HepG2 (cell line): Measurements from ENCODE around the gene GADD45GIP1. TPM values are rescaled to one million over a fixed set of nuclear protein-coding genes. Genes with fewer than 3 reads are reported as not detected.

ENCODE experiments used
- BORCS8-MEF2B ChIP-seq: sonication (generic); formaldehyde crosslinking; IDR thresholded peaks from 2 replicates; pipeline ENCODE4 v1.8.0; 2022; ENCODE audit warnings: mild to moderate bottlenecking, missing genetic modification reagents
- CENPT ChIP-seq: sonication (generic); formaldehyde crosslinking; IDR thresholded peaks from 2 replicates; pipeline ENCODE4 v1.8.0; 2022; ENCODE audit warnings: low read depth, mild to moderate bottlenecking, moderate library complexity, missing genetic modification reagents
- DNMT3B ChIP-seq: conservative IDR thresholded peaks from 2 replicates; pipeline ENCODE4 v1.6.1; 2016; ENCODE audit warnings: missing biosample characterization, control low read depth
- FOXO1 ChIP-seq: sonication (generic); formaldehyde crosslinking; IDR thresholded peaks from 2 replicates; pipeline ENCODE4 v1.4.0; 2020; ENCODE audit warnings: missing genetic modification reagents
- GATAD1 ChIP-seq: IDR thresholded peaks from 2 replicates; pipeline ENCODE4 v1.6.1; 2016; ENCODE audit warnings: missing genetic modification reagents, missing compliant biosample characterization
- GPN1 ChIP-seq: sonication (generic); formaldehyde crosslinking; IDR thresholded peaks from 2 replicates; pipeline ENCODE4 v1.5.1; 2020; ENCODE audit warnings: missing genetic modification reagents, borderline replicate concordance
- GTF2F1 ChIP-seq: fragments of 150-350 bp; IDR thresholded peaks from 2 replicates; pipeline ENCODE4 v1.6.1; 2014; ENCODE audit warnings: low read length
- HMG20A ChIP-seq: IDR thresholded peaks from 2 replicates; pipeline ENCODE4 v1.6.1; 2016; ENCODE audit warnings: borderline replicate concordance
- IKZF1 ChIP-seq: fragments of 450-650 bp; IDR thresholded peaks from 2 replicates; pipeline ENCODE4 v1.7.1; 2016
- KMT2B ChIP-seq: IDR thresholded peaks from 2 replicates; pipeline ENCODE4 v1.6.1; 2016; ENCODE audit warnings: missing genetic modification reagents, missing compliant biosample characterization
- MAFG ChIP-seq: sonication (generic); formaldehyde crosslinking; IDR thresholded peaks from 2 replicates; pipeline ENCODE4 v1.5.1; 2020; ENCODE audit warnings: mild to moderate bottlenecking, missing genetic modification reagents
- MED1 ChIP-seq: sonication (generic); formaldehyde crosslinking; IDR thresholded peaks from 2 replicates; pipeline ENCODE4 v1.4.0; 2020; ENCODE audit warnings: missing genetic modification reagents
- SP4 ChIP-seq: sonication (generic); formaldehyde crosslinking; IDR thresholded peaks from 2 replicates; pipeline ENCODE4 v1.8.1; 2023; ENCODE audit warnings: mild to moderate bottlenecking, missing genetic modification reagents
- SRSF4 ChIP-seq: fragments of 200-400 bp; formaldehyde crosslinking; IDR thresholded peaks from one replicate; pipeline ENCODE4 v1.6.1; 2018; ENCODE audit warnings: mild to moderate bottlenecking, low read depth, low read length, moderate library complexity; ENCODE audit not compliant: poor library complexity, severe bottlenecking
- ZNF207 ChIP-seq: fragments of 450-650 bp; IDR thresholded peaks from 2 replicates; pipeline ENCODE4 v1.6.1; 2016; ENCODE audit warnings: antibody characterized with exemption, borderline replicate concordance
- ZNF510 ChIP-seq: sonication (generic); formaldehyde crosslinking; IDR thresholded peaks from 2 replicates; pipeline ENCODE4 v1.4.0; 2020; ENCODE audit warnings: low read depth, mild to moderate bottlenecking, missing genetic modification reagents
- ZNF564 ChIP-seq: sonication (generic); formaldehyde crosslinking; IDR thresholded peaks from 2 replicates; pipeline ENCODE4 v1.8.1; 2023; ENCODE audit warnings: mild to moderate bottlenecking, missing genetic modification reagents
- ZNF616 ChIP-seq: sonication (generic); formaldehyde crosslinking; IDR thresholded peaks from 2 replicates; pipeline ENCODE4 v1.5.0; 2020; ENCODE audit warnings: low read depth, mild to moderate bottlenecking, missing genetic modification reagents
- ZSCAN12 ChIP-seq: sonication (generic); formaldehyde crosslinking; IDR thresholded peaks from 2 replicates; pipeline ENCODE4 v1.9.0; 2021; ENCODE audit warnings: mild to moderate bottlenecking, missing genetic modification reagents
- polyA plus RNA-seq, 8 experiments: library from polyadenylated mRNA; depleted of rRNA in 3 of 8; stranded (reverse) in 7 of 8; unstranded in 1 of 8; fragments of >200 nt; fragmentation: Illumina TruSeq in 4 of 8; extraction: Trizol in 4 of 8; gene quantifications; 2 replicates each; pipeline versions ENCODE4 v1.2.1 to v1.2.3, GENCODE V29; 2011 to 2016; ENCODE audit warnings: low read depth in 4 of 8, missing spikeins in 1 of 8, mixed read lengths in 1 of 8; ENCODE audit not compliant: insufficient read depth in 1 of 8
- total RNA-seq, 5 experiments: library from RNA; depleted of rRNA; stranded (reverse); fragments of >200 nt; fragmentation: Illumina TruSeq; extraction: Trizol; gene quantifications; 2 replicates each; pipeline ENCODE4 v1.2.3, GENCODE V29; 2016; ENCODE audit warnings: low read depth in 1 of 5
- TF ChIP-seq, protein P1 (sequence below): sonication (generic); formaldehyde crosslinking; IDR thresholded peaks from 2 replicates; pipeline ENCODE4 v1.4.0; 2020; ENCODE audit warnings: missing genetic modification reagents
- TF ChIP-seq, protein P2 (sequence below): sonication (generic); formaldehyde crosslinking; IDR thresholded peaks from 2 replicates; pipeline ENCODE4 v1.4.0; 2020; ENCODE audit warnings: mild to moderate bottlenecking, missing genetic modification reagents
- TF ChIP-seq, protein P3 (sequence below): sonication (generic); formaldehyde crosslinking; IDR thresholded peaks from 2 replicates; pipeline ENCODE4 v1.5.0; 2020; ENCODE audit warnings: missing genetic modification reagents
- TF ChIP-seq, protein P4 (sequence below): sonication (generic); formaldehyde crosslinking; IDR thresholded peaks from 2 replicates; pipeline ENCODE4 v1.4.0; 2020; ENCODE audit warnings: missing genetic modification reagents
- TF ChIP-seq, protein P5 (sequence below): sonication (generic); formaldehyde crosslinking; IDR thresholded peaks from 2 replicates; pipeline ENCODE4 v1.5.0; 2020; ENCODE audit warnings: missing genetic modification reagents, mild to moderate bottlenecking, borderline replicate concordance

GADD45GIP1 gene
- total and polyA plus RNA-seq, 2 of the 13 experiments (the other 11 are each of a cell fraction or from before 2014, with no cell fraction given) = 24.6 to 30.7 TPM

DNA sequence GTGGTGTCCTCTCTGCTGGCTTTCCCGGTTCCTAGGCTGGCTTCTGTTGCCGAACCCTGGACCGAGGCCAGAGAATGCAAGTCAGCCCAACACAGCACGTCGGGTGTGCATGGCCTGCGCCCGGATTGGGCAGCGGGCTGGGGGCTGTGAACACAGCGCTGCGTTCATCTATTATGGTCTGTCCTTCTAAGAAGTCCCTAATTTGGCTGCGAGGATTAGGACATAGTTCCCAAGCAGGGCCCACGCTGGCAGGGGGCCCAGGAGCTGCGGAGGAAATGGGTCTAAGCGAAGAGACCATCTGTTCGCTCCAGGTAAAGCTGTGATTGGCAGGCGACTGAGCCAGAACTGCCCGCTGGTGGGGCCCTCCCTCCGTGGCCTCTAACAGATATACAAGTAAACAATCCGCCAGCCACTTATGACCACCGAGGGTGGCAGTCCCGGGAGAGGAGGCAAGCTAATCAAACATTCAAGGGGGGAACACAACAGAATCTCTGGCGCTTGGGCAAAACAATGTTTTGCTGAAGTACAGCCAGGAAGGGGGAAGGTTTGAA lies 43.9 kb downstream of the GADD45GIP1 start (continued):
- TF ChIP-seq, protein P1, sequence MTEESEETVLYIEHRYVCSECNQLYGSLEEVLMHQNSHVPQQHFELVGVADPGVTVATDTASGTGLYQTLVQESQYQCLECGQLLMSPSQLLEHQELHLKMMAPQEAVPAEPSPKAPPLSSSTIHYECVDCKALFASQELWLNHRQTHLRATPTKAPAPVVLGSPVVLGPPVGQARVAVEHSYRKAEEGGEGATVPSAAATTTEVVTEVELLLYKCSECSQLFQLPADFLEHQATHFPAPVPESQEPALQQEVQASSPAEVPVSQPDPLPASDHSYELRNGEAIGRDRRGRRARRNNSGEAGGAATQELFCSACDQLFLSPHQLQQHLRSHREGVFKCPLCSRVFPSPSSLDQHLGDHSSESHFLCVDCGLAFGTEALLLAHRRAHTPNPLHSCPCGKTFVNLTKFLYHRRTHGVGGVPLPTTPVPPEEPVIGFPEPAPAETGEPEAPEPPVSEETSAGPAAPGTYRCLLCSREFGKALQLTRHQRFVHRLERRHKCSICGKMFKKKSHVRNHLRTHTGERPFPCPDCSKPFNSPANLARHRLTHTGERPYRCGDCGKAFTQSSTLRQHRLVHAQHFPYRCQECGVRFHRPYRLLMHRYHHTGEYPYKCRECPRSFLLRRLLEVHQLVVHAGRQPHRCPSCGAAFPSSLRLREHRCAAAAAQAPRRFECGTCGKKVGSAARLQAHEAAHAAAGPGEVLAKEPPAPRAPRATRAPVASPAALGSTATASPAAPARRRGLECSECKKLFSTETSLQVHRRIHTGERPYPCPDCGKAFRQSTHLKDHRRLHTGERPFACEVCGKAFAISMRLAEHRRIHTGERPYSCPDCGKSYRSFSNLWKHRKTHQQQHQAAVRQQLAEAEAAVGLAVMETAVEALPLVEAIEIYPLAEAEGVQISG (CRISPR knock-in tag) = no peak
- TF ChIP-seq ZNF564 (CRISPR knock-in tag) (no peak), SRSF4 (no peak), GPN1 (CRISPR knock-in tag) (no peak), MAFG (no peak), SP4 (CRISPR knock-in tag) (peak; percentile 32; the same call in 1 of the 2 replicates), ZNF207 (no peak), ZSCAN12 (CRISPR knock-in tag) (no peak), HMG20A (no peak), CENPT (CRISPR knock-in tag) (no peak), KMT2B (CRISPR knock-in tag) (no peak), GATAD1 (CRISPR knock-in tag) (no peak), GTF2F1 (no peak), ZNF510 (CRISPR knock-in tag) (no peak), ZNF616 (CRISPR knock-in tag) (no peak), FOXO1 (no peak), DNMT3B (no peak), BORCS8-MEF2B (CRISPR knock-in tag) (no peak), IKZF1 (no peak), MED1 (CRISPR knock-in tag) (peak; percentile 22; the same call in 1 of the 2 replicates)
- TF ChIP-seq, protein P2, sequence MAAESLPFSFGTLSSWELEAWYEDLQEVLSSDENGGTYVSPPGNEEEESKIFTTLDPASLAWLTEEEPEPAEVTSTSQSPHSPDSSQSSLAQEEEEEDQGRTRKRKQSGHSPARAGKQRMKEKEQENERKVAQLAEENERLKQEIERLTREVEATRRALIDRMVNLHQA (CRISPR knock-in tag) = no peak
- TF ChIP-seq, protein P3, sequence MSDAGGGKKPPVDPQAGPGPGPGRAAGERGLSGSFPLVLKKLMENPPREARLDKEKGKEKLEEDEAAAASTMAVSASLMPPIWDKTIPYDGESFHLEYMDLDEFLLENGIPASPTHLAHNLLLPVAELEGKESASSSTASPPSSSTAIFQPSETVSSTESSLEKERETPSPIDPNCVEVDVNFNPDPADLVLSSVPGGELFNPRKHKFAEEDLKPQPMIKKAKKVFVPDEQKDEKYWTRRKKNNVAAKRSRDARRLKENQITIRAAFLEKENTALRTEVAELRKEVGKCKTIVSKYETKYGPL (CRISPR knock-in tag) = no peak
- TF ChIP-seq, protein P4, sequence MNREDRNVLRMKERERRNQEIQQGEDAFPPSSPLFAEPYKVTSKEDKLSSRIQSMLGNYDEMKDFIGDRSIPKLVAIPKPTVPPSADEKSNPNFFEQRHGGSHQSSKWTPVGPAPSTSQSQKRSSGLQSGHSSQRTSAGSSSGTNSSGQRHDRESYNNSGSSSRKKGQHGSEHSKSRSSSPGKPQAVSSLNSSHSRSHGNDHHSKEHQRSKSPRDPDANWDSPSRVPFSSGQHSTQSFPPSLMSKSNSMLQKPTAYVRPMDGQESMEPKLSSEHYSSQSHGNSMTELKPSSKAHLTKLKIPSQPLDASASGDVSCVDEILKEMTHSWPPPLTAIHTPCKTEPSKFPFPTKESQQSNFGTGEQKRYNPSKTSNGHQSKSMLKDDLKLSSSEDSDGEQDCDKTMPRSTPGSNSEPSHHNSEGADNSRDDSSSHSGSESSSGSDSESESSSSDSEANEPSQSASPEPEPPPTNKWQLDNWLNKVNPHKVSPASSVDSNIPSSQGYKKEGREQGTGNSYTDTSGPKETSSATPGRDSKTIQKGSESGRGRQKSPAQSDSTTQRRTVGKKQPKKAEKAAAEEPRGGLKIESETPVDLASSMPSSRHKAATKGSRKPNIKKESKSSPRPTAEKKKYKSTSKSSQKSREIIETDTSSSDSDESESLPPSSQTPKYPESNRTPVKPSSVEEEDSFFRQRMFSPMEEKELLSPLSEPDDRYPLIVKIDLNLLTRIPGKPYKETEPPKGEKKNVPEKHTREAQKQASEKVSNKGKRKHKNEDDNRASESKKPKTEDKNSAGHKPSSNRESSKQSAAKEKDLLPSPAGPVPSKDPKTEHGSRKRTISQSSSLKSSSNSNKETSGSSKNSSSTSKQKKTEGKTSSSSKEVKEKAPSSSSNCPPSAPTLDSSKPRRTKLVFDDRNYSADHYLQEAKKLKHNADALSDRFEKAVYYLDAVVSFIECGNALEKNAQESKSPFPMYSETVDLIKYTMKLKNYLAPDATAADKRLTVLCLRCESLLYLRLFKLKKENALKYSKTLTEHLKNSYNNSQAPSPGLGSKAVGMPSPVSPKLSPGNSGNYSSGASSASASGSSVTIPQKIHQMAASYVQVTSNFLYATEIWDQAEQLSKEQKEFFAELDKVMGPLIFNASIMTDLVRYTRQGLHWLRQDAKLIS = no peak
- TF ChIP-seq, protein P5, sequence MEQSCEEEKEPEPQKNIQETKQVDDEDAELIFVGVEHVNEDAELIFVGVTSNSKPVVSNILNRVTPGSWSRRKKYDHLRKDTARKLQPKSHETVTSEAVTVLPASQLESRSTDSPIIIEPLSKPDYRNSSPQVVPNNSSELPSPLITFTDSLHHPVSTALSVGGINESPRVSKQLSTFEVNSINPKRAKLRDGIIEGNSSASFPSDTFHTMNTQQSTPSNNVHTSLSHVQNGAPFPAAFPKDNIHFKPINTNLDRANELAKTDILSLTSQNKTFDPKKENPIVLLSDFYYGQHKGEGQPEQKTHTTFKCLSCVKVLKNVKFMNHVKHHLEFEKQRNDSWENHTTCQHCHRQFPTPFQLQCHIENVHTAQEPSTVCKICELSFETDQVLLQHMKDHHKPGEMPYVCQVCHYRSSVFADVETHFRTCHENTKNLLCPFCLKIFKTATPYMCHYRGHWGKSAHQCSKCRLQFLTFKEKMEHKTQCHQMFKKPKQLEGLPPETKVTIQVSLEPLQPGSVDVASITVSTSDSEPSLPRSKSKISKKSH (CRISPR knock-in tag) = no peak
